Ovary (tissue), 9 donors: ENCODE data around the gene NDFIP1. TPM values are rescaled to one million over a fixed set of nuclear protein-coding genes. Genes with fewer than 3 reads are reported as not detected.

Experiments used
- DNase-seq, 5 donors: peaks; one replicate each; pipeline ENCODE4 v3.0.0-alpha.2; 2019 to 2020
- H3K27ac ChIP-seq, 2 donors: fragments of 200-600 bp; one replicate each; pipeline versions ENCODE4 v1.5.1 to v1.8.0; 2019 to 2022
- H3K27me3 ChIP-seq: fragments of 200-600 bp; one replicate; pipeline ENCODE4 v1.8.0; 2022
- H3K36me3 ChIP-seq: fragments of 200-600 bp; sonication (generic); one replicate; pipeline ENCODE4 v1.5.1; 2019
- H3K4me1 ChIP-seq: one replicate; pipeline ENCODE4 v1.8.1; 2013; ENCODE audit warnings: mild to moderate bottlenecking, moderate library complexity; ENCODE audit not compliant: insufficient read depth
- H3K4me3 ChIP-seq: fragments of 200-600 bp; sonication (generic); one replicate; pipeline ENCODE4 v1.5.1; 2017
- H3K9me3 ChIP-seq, 2 donors: fragments of 200-600 bp in 1 of 2; sonication (generic) in 1 of 2; one replicate each; pipeline versions ENCODE4 v1.5.1 to v1.8.1; 2013 to 2019; ENCODE audit warnings: mild to moderate bottlenecking in 1 of 2, moderate library complexity in 1 of 2
- CTCF ChIP-seq, 3 donors: fragments of 450-650 bp in 2 of 3; fragments of 200-600 bp in 1 of 3; IDR thresholded peaks; one replicate each; pipeline versions ENCODE4 v1.5.1 to v1.8.0; 2016 to 2022; ENCODE audit warnings: antibody characterized with exemption in 3 of 3, mild to moderate bottlenecking in 1 of 3
- EP300 ChIP-seq: sonication (generic); formaldehyde crosslinking; IDR thresholded peaks from one replicate; pipeline ENCODE4 v1.6.1; 2017; ENCODE audit warnings: antibody characterized with exemption
- POLR2A ChIP-seq: fragments of 450-650 bp; IDR thresholded peaks from one replicate; pipeline ENCODE4 v1.6.1; 2017; ENCODE audit warnings: antibody characterized with exemption, mild to moderate bottlenecking, moderate library complexity
- WGBS, 3 donors: extraction: QIAGEN DNeasy Blood & Tissue Kit in 1 of 3; methylation state at CpG; one replicate each; pipeline versions ENCODE4 v1.1.5 to v1.1.7; 2013 to 2017; 5-methylcytosine and 5-hydroxymethylcytosine counted together
- intact Hi-C, 4 donors: fragments of 100-400 bp; cut with DNase I; formaldehyde crosslinking; loops; one replicate each; pipeline versions ENCODE4 v1.11.0 to v1.15.1; 2022 to 2023
- polyA plus RNA-seq, 2 donors: library from polyadenylated mRNA; stranded (reverse); fragments of 200-250 nt in 1 of 2; fragments of 350-450 nt in 1 of 2; fragmentation: Illumina TruSeq in 1 of 2; extraction: RNeasy Lipid Tissue Mini Kit (QIAGEN cat#74804) in 1 of 2; gene quantifications; one replicate each; pipeline ENCODE4 v1.2.3, GENCODE V29; 2013 to 2014
- total RNA-seq, 7 donors: library from RNA; depleted of rRNA in 2 of 7; stranded (reverse); fragments of >200 nt in 2 of 7; fragmentation: NEBNext Ultra II Directional in 3 of 7; extraction: Animal tissue kit (Norgen Biotek cat#: 25700) in 3 of 7; gene quantifications; one replicate each; pipeline versions ENCODE4 v1.1.0 to v1.2.4, GENCODE V29; 2016 to 2023
- donor health status: DM: no; HTN: no; CAD: no; lungs with moderate emphysema.
- donor health status: DM: no; HTN: no; CAD: no.
- donor health status: Bipolar disorder and iron deficiency.
- donor health status: DM: yes; HTN: yes; CAD: no.
- donor health status: DM: no; HTN: no; CAD: no.
- donor health status: DM: yes; HTN: yes; CAD: no.

Gene NDFIP1
- total and polyA plus RNA-seq, 9 donors, result 54.8 to 192 (median 70.0) TPM

GRCh38 chr5:142149363-142149762 is 40.8 kb downstream of the NDFIP1 start:
- TF ChIP-seq CTCF (IDR thresholded peaks at IDR 0.05), result no peak
- Histone ChIP-seq H3K27me3 (no peaks in the 10 kb centered on the region), H3K27ac (no peak overlapping the region), H3K36me3 (peaks cover 4% of the 10 kb centered on the region), H3K4me3 (no peak overlapping the region), H3K4me1 (no peaks in the 10 kb centered on the region), H3K9me3 (no peaks in the 10 kb centered on the region)
- intact Hi-C loops, result loop anchor here in 3 of 4 donors (5.0 to 10.0 kb wide), 4 partner anchors 135 to 548 kb away; partner anchors contain the start of gene GNPDA1 (in 1 of the 3)
- DNase-seq, result no peak
- WGBS, 3 donors, result 76 to 97% (median 94%) methylated on average over 1 of the region's 1 CpG

GRCh38 chr5:142150431-142150830 is 41.9 kb downstream of the NDFIP1 start:
- no peak for DNase-seq
- WGBS, 3 donors, result 72 to 81% (median 78%) methylated on average over 8 of the region's 8 CpGs
- Histone ChIP-seq H3K27me3 (no peaks in the 10 kb centered on the region), H3K36me3 (peaks cover 4% of the 10 kb centered on the region), H3K4me1 (no peaks in the 10 kb centered on the region), H3K4me3 (no peak overlapping the region), H3K9me3 (no peaks in the 10 kb centered on the region), H3K27ac (no peak overlapping the region)
- intact Hi-C loops, result loop anchor here in 1 of 4 donors (10.0 kb wide), 1 partner anchor 394 kb away; no protein-coding TSS in a partner anchor
- TF ChIP-seq EP300, result no peak
- no peak for TF ChIP-seq CTCF (IDR thresholded peaks at IDR 0.05)
- TF ChIP-seq POLR2A, result no peak

- DNase-seq, result peak in 1 of 5 donors; percentile 50
- WGBS, 3 donors, result 33 to 39% (median 38%) methylated on average over 3 of the region's 3 CpGs
- TF ChIP-seq EP300 (no peak), CTCF (IDR thresholded peaks at IDR 0.05) (peak; percentile 18 to 68 (median 67)), POLR2A (no peak)
- no peak overlapping the region for H3K4me3 ChIP-seq
- no peaks in the 10 kb centered on the region for H3K36me3 ChIP-seq
- H3K9me3 ChIP-seq, result no peaks in the 10 kb centered on the region
- no peaks in the 10 kb centered on the region for H3K27me3 ChIP-seq
- H3K4me1 ChIP-seq, result no peaks in the 10 kb centered on the region
- intact Hi-C loops, result loop anchor here in 1 of 4 donors (10.0 kb wide), 1 partner anchor 393 kb away; no protein-coding TSS in a partner anchor
- H3K27ac ChIP-seq, result no peak overlapping the region
These were observed 43.1 kb downstream of the NDFIP1 start for GRCh38 chr5:142151436-142152383.

GRCh38 chr5:142152384-142152732 is 43.8 kb downstream of the NDFIP1 start:
- H3K4me1 ChIP-seq, result no peaks in the 10 kb centered on the region
- no peak overlapping the region for H3K27ac ChIP-seq
- DNase-seq, result no peak
- H3K27me3 ChIP-seq, result no peaks in the 10 kb centered on the region
- intact Hi-C loops, result loop anchor here in 1 of 4 donors (10.0 kb wide), 1 partner anchor 392 kb away; no protein-coding TSS in a partner anchor
- no peaks in the 10 kb centered on the region for H3K36me3 ChIP-seq
- H3K9me3 ChIP-seq, result no peaks in the 10 kb centered on the region
- H3K4me3 ChIP-seq, result no peak overlapping the region
- TF ChIP-seq CTCF (IDR thresholded peaks at IDR 0.05), result no peak
- no peak for TF ChIP-seq POLR2A
- no peak for TF ChIP-seq EP300
- 83 to 85% (median 84%) methylated on average over 1 of the region's 1 CpG for WGBS, 3 donors
